Neural cell (in vitro differentiated cells): ENCODE results near the gene SKIDA1. TPM values are rescaled to one million over a fixed set of nuclear protein-coding genes. Genes with fewer than 3 reads are reported as not detected.
A peak's percentile ranks its signal among the peaks of the same experiment; 100 is the strongest.

Source experiments
- H2AFZ ChIP-seq: fragments of 200-600, 300-800 bp; sonication (generic), shearing (Covaris generic); 2 replicates; pipeline ENCODE4 v1.6.0; 2014; ENCODE audit warnings: low read depth, mild to moderate bottlenecking, antibody characterized with exemption, low read length, moderate library complexity
- H3F3A ChIP-seq: fragments of 200-600 bp; shearing (Covaris generic); 2 replicates; pipeline ENCODE4 v1.6.1; 2016; ENCODE audit warnings: mild to moderate bottlenecking, moderate library complexity, mixed read lengths, antibody characterized with exemption, low read length; ENCODE audit not compliant: insufficient read depth, poor library complexity, severe bottlenecking
- H3K27ac ChIP-seq: fragments of 200-600, 300-800 bp; sonication (generic), shearing (Covaris generic); 2 replicates; pipeline ENCODE4 v1.5.1; 2014; ENCODE audit warnings: mild to moderate bottlenecking, low read length, moderate library complexity
- H3K27me3 ChIP-seq: fragments of 300-800, 200-600 bp; sonication (generic), shearing (Covaris generic); 2 replicates; pipeline ENCODE4 v1.6.0; 2014; ENCODE audit warnings: mild to moderate bottlenecking, low read depth, low read length, moderate library complexity; ENCODE audit not compliant: insufficient read depth
- H3K36me3 ChIP-seq: fragments of 300-800, 200-600 bp; sonication (generic), shearing (Covaris generic); 2 replicates; pipeline ENCODE4 v1.5.1; 2014; ENCODE audit warnings: mild to moderate bottlenecking, antibody characterized with exemption, low read length, moderate library complexity; ENCODE audit not compliant: insufficient read depth
- H3K4me2 ChIP-seq: fragments of 300-800, 200-600 bp; sonication (generic), shearing (Covaris generic); 2 replicates; pipeline ENCODE4 v1.6.0; 2014; ENCODE audit warnings: mild to moderate bottlenecking, low read length
- H3K4me3 ChIP-seq: fragments of 300-800, 200-600 bp; sonication (generic), shearing (Covaris generic); 2 replicates; pipeline ENCODE4 v1.5.1; 2014; ENCODE audit warnings: mild to moderate bottlenecking, low read length, moderate library complexity
- H3K79me2 ChIP-seq: fragments of 200-600 bp; shearing (Covaris generic); replicated peaks from 2 replicates; pipeline ENCODE4 v1.6.0; 2014; ENCODE audit warnings: mild to moderate bottlenecking, low read length, moderate library complexity; ENCODE audit not compliant: insufficient read depth
- H3K9ac ChIP-seq: fragments of 300-800, 200-600 bp; sonication (generic), shearing (Covaris generic); 2 replicates; pipeline ENCODE4 v1.6.1; 2016; ENCODE audit warnings: mild to moderate bottlenecking, low read length, mixed read lengths
- H3K9me2 ChIP-seq: fragments of 200-600 bp; shearing (Covaris generic); 2 replicates; pipeline ENCODE4 v1.6.1; 2016; ENCODE audit warnings: mild to moderate bottlenecking, low read length, mixed read lengths; ENCODE audit not compliant: insufficient read depth
- H3K9me3 ChIP-seq: fragments of 200-600, 300-800 bp; sonication (generic), shearing (Covaris generic); 2 replicates; pipeline ENCODE4 v1.6.1; 2016; ENCODE audit warnings: mild to moderate bottlenecking, mixed run types, low read length, moderate library complexity, mixed read lengths
- H4K20me1 ChIP-seq: fragments of 200-600 bp; shearing (Covaris generic); 2 replicates; pipeline ENCODE4 v1.6.1; 2016; ENCODE audit warnings: mild to moderate bottlenecking, mixed run types; ENCODE audit not compliant: insufficient read depth
- EP300 ChIP-seq: fragments of 450-650 bp; conservative IDR thresholded peaks from 2 replicates; pipeline ENCODE4 v1.6.1; 2014; ENCODE audit warnings: antibody characterized with exemption, mild to moderate bottlenecking, moderate library complexity; ENCODE audit not compliant: poor library complexity, severe bottlenecking
- EZH2 ChIP-seq: fragments of 200-600, 300-800 bp; shearing (Covaris generic), sonication (generic); IDR thresholded peaks from 2 replicates; pipeline ENCODE4 v1.6.1; 2014; ENCODE audit warnings: antibody characterized with exemption, low read length, borderline replicate concordance, mild to moderate bottlenecking; ENCODE audit not compliant: insufficient read depth, poor library complexity, severe bottlenecking
- MXI1 ChIP-seq: fragments of 450-650 bp; conservative IDR thresholded peaks from 2 replicates; pipeline ENCODE4 v1.6.1; 2014; ENCODE audit warnings: antibody characterized with exemption, mild to moderate bottlenecking; ENCODE audit not compliant: poor library complexity, severe bottlenecking
- POLR2AphosphoS5 ChIP-seq: IDR thresholded peaks from 2 replicates; pipeline ENCODE4 v1.6.1; 2012
- RAD21 ChIP-seq: fragments of 450-650 bp; conservative IDR thresholded peaks from 2 replicates; pipeline ENCODE4 v1.6.1; 2014; ENCODE audit warnings: antibody characterized with exemption, mild to moderate bottlenecking, moderate library complexity
- REST ChIP-seq: IDR thresholded peaks from 2 replicates; pipeline ENCODE4 v1.6.1; 2012; ENCODE audit warnings: borderline replicate concordance
- SMC3 ChIP-seq: fragments of 450-650 bp; conservative IDR thresholded peaks from 2 replicates; pipeline ENCODE4 v1.6.1; 2014; ENCODE audit warnings: antibody characterized with exemption, mild to moderate bottlenecking, moderate library complexity; ENCODE audit not compliant: poor library complexity
- TAF1 ChIP-seq: IDR thresholded peaks from 2 replicates; pipeline ENCODE4 v1.6.1; 2012; ENCODE audit warnings: low read depth
- polyA plus RNA-seq: library from polyadenylated mRNA; depleted of rRNA; stranded (reverse); fragments of >200 nt; gene quantifications from 2 replicates; pipeline ENCODE4 v1.2.3, GENCODE V29; 2014
- TF ChIP-seq, protein P1 (sequence below): fragments of 450-650 bp; IDR thresholded peaks from 2 replicates; pipeline ENCODE4 v1.5.1; 2014; ENCODE audit warnings: antibody characterized with exemption, mild to moderate bottlenecking, moderate library complexity; ENCODE audit not compliant: poor library complexity, severe bottlenecking

SKIDA1 gene
- polyA plus RNA-seq, 1 donor from 2014 or later: 3.7 TPM

DNA sequence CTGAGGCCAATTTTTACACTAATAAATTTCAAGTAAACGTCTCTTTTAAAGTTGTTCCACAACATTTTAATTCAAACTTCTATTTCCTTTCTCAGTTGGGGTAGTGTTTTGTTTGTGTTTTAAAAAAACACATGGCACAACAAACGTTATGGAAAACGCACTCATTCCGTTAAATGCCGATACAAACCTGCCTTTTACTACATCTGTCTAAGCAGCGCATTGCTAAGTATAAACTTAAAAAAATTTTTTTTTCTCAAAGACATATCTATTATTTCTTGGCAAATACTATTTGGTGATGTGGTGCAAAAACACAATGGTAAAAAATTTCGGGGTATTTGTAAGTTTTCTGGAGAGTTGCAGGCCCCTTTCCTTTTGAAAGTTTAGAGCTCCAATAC lies 1.4 kb downstream of the SKIDA1 start:
- Histone ChIP-seq H3K9ac (no peak overlapping the region), H3K4me3 (peak overlapping the region; percentile 65), H4K20me1 (no peaks in the 10 kb centered on the region), H3K79me2 (peaks cover 76% of the 10 kb centered on the region), H2AFZ (peak overlapping the region; percentile 16), H3K9me2 (no peaks in the 10 kb centered on the region), H3K27me3 (peaks cover 13% of the 10 kb centered on the region), H3K4me2 (no peak overlapping the region), H3K9me3 (no peaks in the 10 kb centered on the region), H3F3A (peaks cover 3% of the 10 kb centered on the region), H3K27ac (peak overlapping the region; percentile 67), H3K36me3 (no peaks in the 10 kb centered on the region)
- TF ChIP-seq SMC3: no peak
- TF ChIP-seq EZH2: no peak
- TF ChIP-seq RAD21: no peak
- TF ChIP-seq TAF1: no peak
- TF ChIP-seq MXI1: no peak
- TF ChIP-seq POLR2AphosphoS5: no peak
- TF ChIP-seq REST: no peak
- TF ChIP-seq EP300: no peak
- TF ChIP-seq, protein P1, sequence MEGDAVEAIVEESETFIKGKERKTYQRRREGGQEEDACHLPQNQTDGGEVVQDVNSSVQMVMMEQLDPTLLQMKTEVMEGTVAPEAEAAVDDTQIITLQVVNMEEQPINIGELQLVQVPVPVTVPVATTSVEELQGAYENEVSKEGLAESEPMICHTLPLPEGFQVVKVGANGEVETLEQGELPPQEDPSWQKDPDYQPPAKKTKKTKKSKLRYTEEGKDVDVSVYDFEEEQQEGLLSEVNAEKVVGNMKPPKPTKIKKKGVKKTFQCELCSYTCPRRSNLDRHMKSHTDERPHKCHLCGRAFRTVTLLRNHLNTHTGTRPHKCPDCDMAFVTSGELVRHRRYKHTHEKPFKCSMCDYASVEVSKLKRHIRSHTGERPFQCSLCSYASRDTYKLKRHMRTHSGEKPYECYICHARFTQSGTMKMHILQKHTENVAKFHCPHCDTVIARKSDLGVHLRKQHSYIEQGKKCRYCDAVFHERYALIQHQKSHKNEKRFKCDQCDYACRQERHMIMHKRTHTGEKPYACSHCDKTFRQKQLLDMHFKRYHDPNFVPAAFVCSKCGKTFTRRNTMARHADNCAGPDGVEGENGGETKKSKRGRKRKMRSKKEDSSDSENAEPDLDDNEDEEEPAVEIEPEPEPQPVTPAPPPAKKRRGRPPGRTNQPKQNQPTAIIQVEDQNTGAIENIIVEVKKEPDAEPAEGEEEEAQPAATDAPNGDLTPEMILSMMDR: no peak

DNA sequence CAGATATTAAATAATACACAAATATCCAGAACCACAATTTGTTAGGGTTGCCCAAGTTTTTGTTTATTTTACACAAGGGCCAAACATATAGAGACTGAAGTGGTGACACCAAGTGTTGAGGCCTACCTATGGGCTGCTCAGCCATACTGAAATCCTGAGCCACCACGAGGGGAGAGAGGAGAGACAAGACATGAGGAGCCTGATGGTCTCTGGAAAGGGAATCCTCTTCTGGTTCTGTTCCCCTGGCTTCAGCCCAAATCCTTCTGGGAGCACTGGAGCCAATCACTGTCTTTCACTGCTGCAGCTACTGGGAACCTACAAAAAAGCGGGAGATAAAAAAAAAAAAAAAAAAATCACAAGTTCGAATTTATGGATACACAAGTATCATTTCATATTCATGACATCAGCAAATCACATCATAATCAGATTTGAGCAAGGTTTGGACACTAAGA lies 1.9 kb downstream of the SKIDA1 start:
- Histone ChIP-seq H3K9me3 (no peaks in the 10 kb centered on the region), H4K20me1 (no peaks in the 10 kb centered on the region), H3K4me3 (no peak overlapping the region), H3K9ac (no peak overlapping the region), H3K36me3 (no peaks in the 10 kb centered on the region), H3K27ac (no peak overlapping the region), H3F3A (peaks cover 3% of the 10 kb centered on the region), H2AFZ (no peak overlapping the region), H3K4me2 (no peak overlapping the region), H3K79me2 (peaks cover 76% of the 10 kb centered on the region), H3K27me3 (peaks cover 10% of the 10 kb centered on the region), H3K9me2 (no peaks in the 10 kb centered on the region)
- no peak for TF ChIP-seq SMC3
- peak; percentile 49 for TF ChIP-seq POLR2AphosphoS5
- TF ChIP-seq, protein P1: no peak
